ENCODE results near the gene RNF214. TPM values are rescaled to one million over a fixed set of nuclear protein-coding genes. Genes with fewer than 3 reads are reported as not detected.

Gene RNF214
- total and polyA plus RNA-seq, 3 experiments from 2014 or later: 25.1 to 35.0 (median 25.3) TPM

- Mint-ChIP-seq H3K4me3 (peak within 1 kb of the TSS; percentile 93 to 100 (median 100)), H3K27ac (peak within 1 kb of the TSS; percentile 92 to 100 (median 99)), H3K36me3 (peaks cover 13 to 51% (median 14%) of the 10 kb centered on the region in 3 donors)
Measured at GRCh38 chr11:117231842-117232091, 704 bp upstream of the RNF214 start, which contains the start of gene PCSK7. PCSK7 (minus strand) TSS chr11:117232073; CDS start chr11:117229844, 2,229 bp downstream.

GRCh38 chr11:117232911-117233409 is 489 bp downstream of the RNF214 start:
- Histone ChIP-seq H3K4me3 (ENCODE audit: low read length) (peak overlapping the region; percentile 60), H3K4me1 (ENCODE audit: insufficient read depth, low read length) (peaks cover 32% of the 10 kb centered on the region), H3K9me3 (ENCODE audit: low read length) (no peaks in the 10 kb centered on the region), H3K36me3 (ENCODE audit: insufficient read depth, low read length) (peaks cover 19% of the 10 kb centered on the region), H3K27me3 (ENCODE audit: insufficient read depth, low read length, poor library complexity, severe bottlenecking) (no peaks in the 10 kb centered on the region), H3K27ac (ENCODE audit: low read depth, low read length) (peak overlapping the region; percentile 68)
- no peaks in the 10 kb centered on the region for H3K27me3 Mint-ChIP-seq
- POLR2A ChIA-PET: interaction anchor here (4.0 kb wide), 1 partner anchor 54 kb away, joined by 21 read pairs; the partner anchor contains the start of gene SIDT2
- peak overlapping the region; percentile 59 to 95 (median 88) for H3K27ac Mint-ChIP-seq
- peaks cover 45 to 56% (median 50%) of the 10 kb centered on the region in 3 donors for H3K4me1 Mint-ChIP-seq
- H3K36me3 Mint-ChIP-seq: peaks cover 12 to 44% (median 14%) of the 10 kb centered on the region in 3 donors
- H3K4me3 Mint-ChIP-seq: peak overlapping the region; percentile 80 to 90 (median 86)
- CTCF ChIA-PET: interaction anchor here (0.7 to 1.5 kb wide), 2 partner anchors 53 to 55 kb away, joined by 3 read pairs; partner anchors contain the start of gene SIDT2
- DNase-seq: peak in 1 of 5 donors; percentile 19
- no peaks in the 10 kb centered on the region for H3K9me3 Mint-ChIP-seq

More at GRCh38 chr11:117231842-117232091, 704 bp upstream of the RNF214 start, which contains the start of gene PCSK7:
- Mint-ChIP-seq H3K27me3 (no peaks in the 10 kb centered on the region), H3K9me3 (no peaks in the 10 kb centered on the region), H3K4me1 (peaks cover 49 to 65% (median 56%) of the 10 kb centered on the region in 3 donors)
- Histone ChIP-seq H3K4me3 (ENCODE audit: low read length) (peak within 1 kb of the TSS; percentile 91), H3K36me3 (ENCODE audit: insufficient read depth, low read length) (peaks cover 29% of the 10 kb centered on the region), H3K27ac (ENCODE audit: low read depth, low read length) (peak within 1 kb of the TSS; percentile 92), H3K4me1 (ENCODE audit: insufficient read depth, low read length) (peaks cover 36% of the 10 kb centered on the region), H3K27me3 (ENCODE audit: insufficient read depth, low read length, poor library complexity, severe bottlenecking) (no peaks in the 10 kb centered on the region), H3K9me3 (ENCODE audit: low read length) (no peaks in the 10 kb centered on the region)
- peak in 2 of 5 donors; percentile 60 to 79 for DNase-seq
- ChIA-PET CTCF (interaction anchor here (0.8 to 1.8 kb wide), 5 partner anchors 8 to 396 kb away, joined by 3 to 7 read pairs (median 3); partner anchors contain the start of gene CEP164), POLR2A (interaction anchor here (1.0 to 4.0 kb wide), 2 partner anchors 53 to 445 kb away, joined by 3 to 21 read pairs; partner anchors contain the start of gene SIDT2)

GRCh38 chr11:117238221-117238620 is 5.8 kb downstream of the RNF214 start:
- ChIA-PET POLR2A (no interaction called here), CTCF (no interaction called here)

DNA sequence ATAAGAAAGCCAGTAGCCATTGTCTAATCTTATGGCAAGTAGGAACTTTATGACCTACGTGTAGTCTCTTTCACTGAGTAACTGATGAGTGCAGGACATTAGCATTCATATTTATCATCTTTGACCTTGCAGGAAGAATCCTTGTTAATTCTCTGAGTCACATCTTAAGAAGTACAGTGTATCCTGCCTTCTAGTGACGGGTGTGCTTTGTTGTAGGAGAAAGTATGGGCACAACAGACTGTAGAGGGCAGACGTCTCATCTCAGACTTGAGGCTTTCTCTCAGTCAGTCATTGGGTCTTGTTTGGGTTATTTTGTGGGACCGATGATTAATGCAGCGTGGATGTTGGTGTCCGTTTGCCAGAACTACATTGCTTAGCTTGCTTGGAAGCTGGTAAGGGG is 6.8 kb downstream of the RNF214 start:
- H3K4me3 Mint-ChIP-seq: no peak overlapping the region
- H3K27me3 ChIP-seq (ENCODE audit: insufficient read depth, low read length, poor library complexity, severe bottlenecking): no peaks in the 10 kb centered on the region
- no peaks in the 10 kb centered on the region for H3K9me3 ChIP-seq (ENCODE audit: low read length)
- H3K27me3 Mint-ChIP-seq: no peaks in the 10 kb centered on the region
- ChIA-PET POLR2A (no interaction called here), CTCF (no interaction called here)
- no peak for DNase-seq
- peaks cover 2 to 4% (median 2%) of the 10 kb centered on the region in 3 donors for H3K4me1 Mint-ChIP-seq
- no peak overlapping the region for H3K27ac ChIP-seq (ENCODE audit: low read depth, low read length)
- H3K4me1 ChIP-seq (ENCODE audit: insufficient read depth, low read length): no peaks in the 10 kb centered on the region
- peaks cover 6% of the 10 kb centered on the region for H3K36me3 ChIP-seq (ENCODE audit: insufficient read depth, low read length)
- H3K27ac Mint-ChIP-seq: no peak overlapping the region
- no peak overlapping the region for H3K4me3 ChIP-seq (ENCODE audit: low read length)
- H3K9me3 Mint-ChIP-seq: no peaks in the 10 kb centered on the region
- H3K36me3 Mint-ChIP-seq: peaks cover 9 to 51% (median 12%) of the 10 kb centered on the region in 3 donors

More at GRCh38 chr11:117238221-117238620, 5.8 kb downstream of the RNF214 start:
- H3K27ac ChIP-seq (ENCODE audit: low read depth, low read length): no peak overlapping the region
- Mint-ChIP-seq H3K4me3 (no peak overlapping the region), H3K9me3 (no peaks in the 10 kb centered on the region), H3K27ac (no peak overlapping the region), H3K4me1 (peaks cover 13% of the 10 kb centered on the region in 3 donors), H3K36me3 (peaks cover 9 to 43% (median 11%) of the 10 kb centered on the region in 3 donors), H3K27me3 (no peaks in the 10 kb centered on the region)
- no peak for DNase-seq
- no peaks in the 10 kb centered on the region for H3K27me3 ChIP-seq (ENCODE audit: insufficient read depth, low read length, poor library complexity, severe bottlenecking)
- H3K36me3 ChIP-seq (ENCODE audit: insufficient read depth, low read length): no peaks in the 10 kb centered on the region
- H3K9me3 ChIP-seq (ENCODE audit: low read length): no peaks in the 10 kb centered on the region
- H3K4me3 ChIP-seq (ENCODE audit: low read length): no peak overlapping the region
- peaks cover 6% of the 10 kb centered on the region for H3K4me1 ChIP-seq (ENCODE audit: insufficient read depth, low read length)

DNA sequence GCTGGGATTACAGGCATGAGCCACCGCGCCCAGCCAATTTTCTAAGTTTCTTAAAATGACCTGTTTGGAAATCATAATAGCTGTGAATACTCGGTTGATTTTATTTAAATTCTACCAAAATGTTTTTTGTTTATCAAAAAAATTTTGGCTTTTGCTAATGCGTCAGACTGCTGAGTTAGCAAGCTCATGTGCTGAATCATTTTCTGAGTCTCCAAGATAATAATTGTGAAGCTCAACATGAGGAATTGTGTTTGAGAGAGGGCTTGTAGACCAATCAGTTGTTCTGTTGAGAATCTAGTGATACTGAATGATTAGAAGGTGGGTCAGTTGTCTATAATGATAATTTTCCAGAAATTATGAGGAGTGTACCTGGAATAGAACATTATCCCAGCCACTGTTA is 15.9 kb downstream of the RNF214 start:
- Mint-ChIP-seq H3K4me3 (no peak overlapping the region), H3K36me3 (peaks cover 6 to 61% (median 21%) of the 10 kb centered on the region in 3 donors), H3K4me1 (peaks cover 0 to 4% (median 0%) of the 10 kb centered on the region in 3 donors), H3K27me3 (no peaks in the 10 kb centered on the region), H3K9me3 (no peaks in the 10 kb centered on the region), H3K27ac (peak overlapping the region in 1 of 8 donors; percentile 33)
- no peaks in the 10 kb centered on the region for H3K9me3 ChIP-seq (ENCODE audit: low read length)
- peaks cover 6% of the 10 kb centered on the region for H3K36me3 ChIP-seq (ENCODE audit: insufficient read depth, low read length)
- no peaks in the 10 kb centered on the region for H3K27me3 ChIP-seq (ENCODE audit: insufficient read depth, low read length, poor library complexity, severe bottlenecking)
- ChIA-PET CTCF (no interaction called here), POLR2A (interaction anchor here (0.7 kb wide), 1 partner anchor 404 kb away, joined by 3 read pairs; no protein-coding TSS in a partner anchor)
- no peak overlapping the region for H3K27ac ChIP-seq (ENCODE audit: low read depth, low read length)
- no peak for DNase-seq
- H3K4me3 ChIP-seq (ENCODE audit: low read length): no peak overlapping the region
- no peaks in the 10 kb centered on the region for H3K4me1 ChIP-seq (ENCODE audit: insufficient read depth, low read length)

DNA sequence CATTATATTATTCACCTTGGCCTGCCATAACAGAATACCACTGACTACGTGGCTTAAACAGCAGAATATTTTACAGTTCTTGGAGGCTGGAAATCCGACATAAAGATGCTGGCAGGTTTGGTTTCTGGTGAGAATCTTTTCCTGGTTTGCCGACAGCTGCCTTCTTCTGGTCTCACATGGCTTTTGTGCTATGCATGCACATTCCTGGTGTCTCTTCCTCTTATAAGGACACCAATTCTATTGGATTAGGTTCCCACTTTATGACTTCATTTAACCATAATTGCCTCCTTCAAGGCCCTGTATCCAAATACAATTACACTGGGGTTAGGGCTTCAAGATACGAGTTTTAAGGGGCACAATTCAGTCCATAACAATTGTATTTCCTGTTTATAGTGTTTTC is 17.1 kb downstream of the RNF214 start:
- Histone ChIP-seq H3K9me3 (ENCODE audit: low read length) (no peaks in the 10 kb centered on the region), H3K4me3 (ENCODE audit: low read length) (no peak overlapping the region), H3K36me3 (ENCODE audit: insufficient read depth, low read length) (no peaks in the 10 kb centered on the region), H3K27ac (ENCODE audit: low read depth, low read length) (no peak overlapping the region), H3K27me3 (ENCODE audit: insufficient read depth, low read length, poor library complexity, severe bottlenecking) (no peaks in the 10 kb centered on the region), H3K4me1 (ENCODE audit: insufficient read depth, low read length) (no peaks in the 10 kb centered on the region)
- H3K27ac Mint-ChIP-seq: peak overlapping the region in 1 of 8 donors; percentile 12
- H3K27me3 Mint-ChIP-seq: no peaks in the 10 kb centered on the region
- peaks cover 0 to 4% (median 0%) of the 10 kb centered on the region in 3 donors for H3K4me1 Mint-ChIP-seq
- H3K4me3 Mint-ChIP-seq: no peak overlapping the region
- DNase-seq: no peak
- H3K36me3 Mint-ChIP-seq: peaks cover 6 to 60% (median 19%) of the 10 kb centered on the region in 3 donors
- ChIA-PET CTCF (no interaction called here), POLR2A (no interaction called here)
- no peaks in the 10 kb centered on the region for H3K9me3 Mint-ChIP-seq

GRCh38 chr11:117251506-117251905 is 19.0 kb downstream of the RNF214 start:
- Mint-ChIP-seq H3K4me1 (peaks cover 0 to 5% (median 0%) of the 10 kb centered on the region in 3 donors), H3K27me3 (no peaks in the 10 kb centered on the region), H3K36me3 (peaks cover 6 to 55% (median 13%) of the 10 kb centered on the region in 3 donors), H3K27ac (no peak overlapping the region), H3K4me3 (no peak overlapping the region), H3K9me3 (no peaks in the 10 kb centered on the region)
- no peaks in the 10 kb centered on the region for H3K9me3 ChIP-seq (ENCODE audit: low read length)
- H3K27ac ChIP-seq (ENCODE audit: low read depth, low read length): no peak overlapping the region
- no peaks in the 10 kb centered on the region for H3K27me3 ChIP-seq (ENCODE audit: insufficient read depth, low read length, poor library complexity, severe bottlenecking)
- H3K4me3 ChIP-seq (ENCODE audit: low read length): no peak overlapping the region
- ChIA-PET CTCF (no interaction called here), POLR2A (no interaction called here)
- H3K36me3 ChIP-seq (ENCODE audit: insufficient read depth, low read length): no peaks in the 10 kb centered on the region
- no peaks in the 10 kb centered on the region for H3K4me1 ChIP-seq (ENCODE audit: insufficient read depth, low read length)
- DNase-seq: no peak

DNA sequence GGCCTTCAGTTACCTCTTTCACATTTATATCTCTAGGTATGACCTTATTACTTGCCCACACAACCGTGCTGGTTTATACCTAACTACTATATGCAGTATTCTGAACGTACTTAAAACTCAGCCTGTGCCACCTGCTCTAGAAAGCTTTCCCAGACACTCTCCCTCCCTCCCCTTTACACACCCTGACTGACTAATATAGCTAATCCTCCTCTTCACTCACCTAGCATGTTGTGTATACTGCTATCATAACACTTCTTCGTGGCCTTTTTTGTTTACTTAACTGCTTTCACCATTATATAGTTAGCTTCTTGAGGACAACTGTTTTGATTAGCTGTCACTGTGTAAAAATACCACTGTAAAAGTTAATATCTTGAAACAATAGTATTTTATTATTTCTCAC is 23.5 kb downstream of the RNF214 start:
- POLR2A ChIA-PET: no interaction called here

More for the DNA sequence above, 23.5 kb downstream of the RNF214 start:
- Mint-ChIP-seq H3K27ac (peak overlapping the region in 3 of 8 donors; percentile 28 to 72 (median 29)), H3K9me3 (no peaks in the 10 kb centered on the region), H3K4me1 (peaks cover 0 to 8% (median 6%) of the 10 kb centered on the region in 3 donors), H3K4me3 (no peak overlapping the region), H3K36me3 (peaks cover 0 to 50% (median 11%) of the 10 kb centered on the region in 3 donors), H3K27me3 (no peaks in the 10 kb centered on the region)
- H3K9me3 ChIP-seq (ENCODE audit: low read length): no peaks in the 10 kb centered on the region
- no peak overlapping the region for H3K27ac ChIP-seq (ENCODE audit: low read depth, low read length)
- H3K27me3 ChIP-seq (ENCODE audit: insufficient read depth, low read length, poor library complexity, severe bottlenecking): no peaks in the 10 kb centered on the region
- no peak for DNase-seq
- H3K4me1 ChIP-seq (ENCODE audit: insufficient read depth, low read length): no peaks in the 10 kb centered on the region
- CTCF ChIA-PET: no interaction called here
- no peak overlapping the region for H3K4me3 ChIP-seq (ENCODE audit: low read length)
- H3K36me3 ChIP-seq (ENCODE audit: insufficient read depth, low read length): no peaks in the 10 kb centered on the region

Measured in CD8-positive, alpha-beta memory T cell (primary cell).